ENCODE measurements around the gene PROCR. TPM values are rescaled to one million over a fixed set of nuclear protein-coding genes. Genes with fewer than 3 reads are reported as not detected.
"Not testable (repeated sequence)": the region's sequence is repeated elsewhere in the genome, so short reads cannot be mapped to it uniquely, and the experiment has no call there.

PROCR gene
- total RNA-seq, 2 experiments from 2014 or later: not detected

DNA sequence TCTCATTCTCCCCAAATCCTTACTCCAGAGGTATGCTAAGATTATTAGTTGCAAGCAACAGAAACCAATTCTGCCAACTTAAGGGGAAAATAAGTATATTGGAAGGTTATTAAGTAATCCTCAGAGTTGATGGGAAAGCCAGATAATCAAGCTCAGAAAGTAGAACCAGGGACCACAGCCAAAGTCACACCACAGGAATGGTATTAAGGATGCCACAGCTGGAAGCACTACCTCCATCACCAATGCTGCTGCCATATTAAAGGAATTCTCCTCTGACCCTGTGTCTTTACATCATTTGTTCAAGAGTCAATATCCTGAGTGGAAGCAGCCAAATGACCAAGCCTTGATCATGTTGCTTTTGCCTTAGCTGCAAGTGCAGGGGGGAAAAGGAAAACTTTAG is 9.9 kb downstream of the PROCR start:
- POLR2A ChIA-PET: no interaction called here
- no peak overlapping the region for H3K4me3 ChIP-seq (ENCODE audit: low read depth, low read length, poor library complexity, severe bottlenecking)
- no peaks in the 10 kb centered on the region for H3K79me2 ChIP-seq (ENCODE audit: insufficient read depth, low read depth, low read length)
- no peaks in the 10 kb centered on the region for H4K20me1 ChIP-seq (ENCODE audit: insufficient read depth, low read length)
- no peaks in the 10 kb centered on the region for H3K36me3 ChIP-seq (ENCODE audit: insufficient read depth, low read length)
- CTCF ChIA-PET (ENCODE audit: unreplicated experiment): no interaction called here
- BruUV-seq (replicated peaks): no TSS peak
- intact Hi-C loops (cut with micrococcal nuclease; ENCODE audit: unreplicated experiment): no loop called here
- H2AFZ ChIP-seq (ENCODE audit: low read length): no peak overlapping the region
- no peak overlapping the region for H3K4me2 ChIP-seq (ENCODE audit: low read length)
- no peaks in the 10 kb centered on the region for H3K9me2 ChIP-seq (ENCODE audit: insufficient read depth, low read length)
- H3K9me3 ChIP-seq (ENCODE audit: low read length): no peaks in the 10 kb centered on the region
- no peak overlapping the region for H3K27ac ChIP-seq (ENCODE audit: low read depth, low read length, poor library complexity, severe bottlenecking)
- TF ChIP-seq, protein P1, sequence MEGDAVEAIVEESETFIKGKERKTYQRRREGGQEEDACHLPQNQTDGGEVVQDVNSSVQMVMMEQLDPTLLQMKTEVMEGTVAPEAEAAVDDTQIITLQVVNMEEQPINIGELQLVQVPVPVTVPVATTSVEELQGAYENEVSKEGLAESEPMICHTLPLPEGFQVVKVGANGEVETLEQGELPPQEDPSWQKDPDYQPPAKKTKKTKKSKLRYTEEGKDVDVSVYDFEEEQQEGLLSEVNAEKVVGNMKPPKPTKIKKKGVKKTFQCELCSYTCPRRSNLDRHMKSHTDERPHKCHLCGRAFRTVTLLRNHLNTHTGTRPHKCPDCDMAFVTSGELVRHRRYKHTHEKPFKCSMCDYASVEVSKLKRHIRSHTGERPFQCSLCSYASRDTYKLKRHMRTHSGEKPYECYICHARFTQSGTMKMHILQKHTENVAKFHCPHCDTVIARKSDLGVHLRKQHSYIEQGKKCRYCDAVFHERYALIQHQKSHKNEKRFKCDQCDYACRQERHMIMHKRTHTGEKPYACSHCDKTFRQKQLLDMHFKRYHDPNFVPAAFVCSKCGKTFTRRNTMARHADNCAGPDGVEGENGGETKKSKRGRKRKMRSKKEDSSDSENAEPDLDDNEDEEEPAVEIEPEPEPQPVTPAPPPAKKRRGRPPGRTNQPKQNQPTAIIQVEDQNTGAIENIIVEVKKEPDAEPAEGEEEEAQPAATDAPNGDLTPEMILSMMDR (conservative IDR thresholded peaks at IDR 0.05; ENCODE audit: low read length): no peak
- TF ChIP-seq EZH2phosphoT487 (IDR thresholded peaks at IDR 0.05; ENCODE audit: borderline replicate concordance, low read depth, low read length): no peak
- DNase-seq (ENCODE audit: low spot score): no peak
- H3K4me1 ChIP-seq (ENCODE audit: insufficient read depth, low read length, poor library complexity, severe bottlenecking): no peaks in the 10 kb centered on the region

DNA sequence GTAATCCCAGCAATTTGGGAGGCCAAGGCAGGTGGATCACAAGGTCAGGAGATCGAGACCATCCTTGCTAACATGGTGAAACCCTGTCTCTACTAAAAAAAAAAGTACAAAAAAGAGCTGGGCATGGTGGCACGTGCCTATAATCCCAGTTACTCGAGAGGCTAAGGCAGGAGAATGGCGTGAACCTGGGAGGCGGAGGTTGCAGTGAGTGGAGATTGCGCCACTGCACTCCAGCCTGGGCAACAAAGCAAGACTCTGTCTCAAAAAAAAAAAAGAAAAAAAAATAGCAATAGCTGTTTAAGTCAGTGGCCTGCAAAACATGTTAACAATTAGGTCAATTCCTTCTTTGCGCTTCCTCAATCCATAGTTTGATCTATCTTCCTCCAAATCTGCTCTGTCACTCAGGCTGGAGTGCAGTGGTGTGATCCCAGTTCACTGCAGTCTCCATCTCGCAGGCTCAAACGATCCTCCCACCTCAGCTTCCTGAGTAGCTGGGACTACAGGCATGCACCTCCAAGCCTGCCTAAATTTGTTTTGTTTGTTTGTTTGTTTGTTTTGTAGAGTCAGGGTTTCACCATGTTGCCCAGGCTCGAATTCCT is 14.9 kb downstream of the PROCR start:
- H3K4me3 ChIP-seq (ENCODE audit: low read depth, low read length, poor library complexity, severe bottlenecking); H3K9me3 ChIP-seq (ENCODE audit: low read length); H3K4me1 ChIP-seq (ENCODE audit: insufficient read depth, low read length, poor library complexity, severe bottlenecking); H3K27ac ChIP-seq (ENCODE audit: low read depth, low read length, poor library complexity, severe bottlenecking); DNase-seq (ENCODE audit: low spot score); H3K36me3 ChIP-seq (ENCODE audit: insufficient read depth, low read length); H3K4me2 ChIP-seq (ENCODE audit: low read length); BruUV-seq (replicated peaks); H4K20me1 ChIP-seq (ENCODE audit: insufficient read depth, low read length); H3K79me2 ChIP-seq (ENCODE audit: insufficient read depth, low read depth, low read length); CTCF ChIA-PET (ENCODE audit: unreplicated experiment); H3K9me2 ChIP-seq (ENCODE audit: insufficient read depth, low read length); H2AFZ ChIP-seq (ENCODE audit: low read length); intact Hi-C loops (cut with micrococcal nuclease; ENCODE audit: unreplicated experiment): not testable (repeated sequence)
- POLR2A ChIA-PET: interaction anchor here (0.6 to 0.7 kb wide), 2 partner anchors 268 to 456 kb away, joined by 3 to 4 read pairs; no protein-coding TSS in a partner anchor

- no peak for TF ChIP-seq EZH2phosphoT487 (IDR thresholded peaks at IDR 0.05; ENCODE audit: borderline replicate concordance, low read depth, low read length)
- TF ChIP-seq, protein P1 (conservative IDR thresholded peaks at IDR 0.05; ENCODE audit: low read length): no peak
- H3K27ac ChIP-seq (ENCODE audit: low read depth, low read length, poor library complexity, severe bottlenecking): no peak overlapping the region
- DNase-seq (ENCODE audit: low spot score): no peak
- CTCF ChIA-PET (ENCODE audit: unreplicated experiment): no interaction called here
- POLR2A ChIA-PET: no interaction called here
- intact Hi-C loops (cut with micrococcal nuclease; ENCODE audit: unreplicated experiment): no loop called here
- no peak overlapping the region for H3K4me3 ChIP-seq (ENCODE audit: low read depth, low read length, poor library complexity, severe bottlenecking)
- H2AFZ ChIP-seq (ENCODE audit: low read length): no peak overlapping the region
- no peaks in the 10 kb centered on the region for H3K9me3 ChIP-seq (ENCODE audit: low read length)
- no peaks in the 10 kb centered on the region for H4K20me1 ChIP-seq (ENCODE audit: insufficient read depth, low read length)
- H3K36me3 ChIP-seq (ENCODE audit: insufficient read depth, low read length): no peaks in the 10 kb centered on the region
- no peak overlapping the region for H3K4me2 ChIP-seq (ENCODE audit: low read length)
- H3K9me2 ChIP-seq (ENCODE audit: insufficient read depth, low read length): no peaks in the 10 kb centered on the region
- no peaks in the 10 kb centered on the region for H3K79me2 ChIP-seq (ENCODE audit: insufficient read depth, low read depth, low read length)
- no TSS peak for BruUV-seq (replicated peaks)
- H3K4me1 ChIP-seq (ENCODE audit: insufficient read depth, low read length, poor library complexity, severe bottlenecking): no peaks in the 10 kb centered on the region
Measured at GRCh38 chr20:35187584-35188190, 15.8 kb downstream of the PROCR start.

GRCh38 chr20:35189223-35189622 is 17.4 kb downstream of the PROCR start:
- H3K27ac ChIP-seq (ENCODE audit: low read depth, low read length, poor library complexity, severe bottlenecking); H3K4me3 ChIP-seq (ENCODE audit: low read depth, low read length, poor library complexity, severe bottlenecking); H2AFZ ChIP-seq (ENCODE audit: low read length); H4K20me1 ChIP-seq (ENCODE audit: insufficient read depth, low read length); POLR2A ChIA-PET; BruUV-seq (replicated peaks); H3K36me3 ChIP-seq (ENCODE audit: insufficient read depth, low read length); intact Hi-C loops (cut with micrococcal nuclease; ENCODE audit: unreplicated experiment); H3K4me2 ChIP-seq (ENCODE audit: low read length); H3K9me3 ChIP-seq (ENCODE audit: low read length); H3K79me2 ChIP-seq (ENCODE audit: insufficient read depth, low read depth, low read length); H3K4me1 ChIP-seq (ENCODE audit: insufficient read depth, low read length, poor library complexity, severe bottlenecking); H3K9me2 ChIP-seq (ENCODE audit: insufficient read depth, low read length); DNase-seq (ENCODE audit: low spot score): not testable (repeated sequence)
- CTCF ChIA-PET (ENCODE audit: unreplicated experiment): interaction anchor here (0.6 kb wide), 1 partner anchor 19 kb away, joined by 3 read pairs; no protein-coding TSS in a partner anchor
